ENCODE results near the gene CRYBG1.

DNA sequence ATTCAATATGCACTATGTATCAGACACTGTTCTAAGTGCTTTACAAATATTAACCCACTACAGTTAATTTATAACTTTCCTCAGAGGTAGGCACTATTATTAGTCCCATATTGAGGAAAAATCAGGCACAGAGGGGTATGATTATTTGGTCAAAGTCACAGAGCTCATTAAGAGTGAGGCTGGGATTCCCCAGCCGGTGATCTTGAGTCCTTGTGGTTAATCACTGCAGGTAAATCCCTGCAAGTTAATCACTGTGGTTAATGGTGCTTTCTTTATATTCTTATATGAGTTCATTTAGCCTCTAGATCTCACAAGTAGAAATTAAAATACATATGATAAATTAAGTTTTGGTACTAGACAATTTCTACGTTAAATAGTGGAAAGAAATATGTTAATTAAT, 9.2 kb downstream of the CRYBG1 start:
- TF ChIP-seq, protein P1, sequence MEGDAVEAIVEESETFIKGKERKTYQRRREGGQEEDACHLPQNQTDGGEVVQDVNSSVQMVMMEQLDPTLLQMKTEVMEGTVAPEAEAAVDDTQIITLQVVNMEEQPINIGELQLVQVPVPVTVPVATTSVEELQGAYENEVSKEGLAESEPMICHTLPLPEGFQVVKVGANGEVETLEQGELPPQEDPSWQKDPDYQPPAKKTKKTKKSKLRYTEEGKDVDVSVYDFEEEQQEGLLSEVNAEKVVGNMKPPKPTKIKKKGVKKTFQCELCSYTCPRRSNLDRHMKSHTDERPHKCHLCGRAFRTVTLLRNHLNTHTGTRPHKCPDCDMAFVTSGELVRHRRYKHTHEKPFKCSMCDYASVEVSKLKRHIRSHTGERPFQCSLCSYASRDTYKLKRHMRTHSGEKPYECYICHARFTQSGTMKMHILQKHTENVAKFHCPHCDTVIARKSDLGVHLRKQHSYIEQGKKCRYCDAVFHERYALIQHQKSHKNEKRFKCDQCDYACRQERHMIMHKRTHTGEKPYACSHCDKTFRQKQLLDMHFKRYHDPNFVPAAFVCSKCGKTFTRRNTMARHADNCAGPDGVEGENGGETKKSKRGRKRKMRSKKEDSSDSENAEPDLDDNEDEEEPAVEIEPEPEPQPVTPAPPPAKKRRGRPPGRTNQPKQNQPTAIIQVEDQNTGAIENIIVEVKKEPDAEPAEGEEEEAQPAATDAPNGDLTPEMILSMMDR (conservative IDR thresholded peaks at IDR 0.05 in 1 of 2, IDR thresholded peaks at IDR 0.05 in 1 of 2; ENCODE audit: extremely low read depth in 1 of 2, insufficient read depth in 1 of 2, low read depth in 1 of 2, low read length in 2 of 2): no peak
- no peak for TF ChIP-seq EZH2 (IDR thresholded peaks at IDR 0.05; ENCODE audit: borderline replicate concordance, low read length)

Data from mammary epithelial cell (primary cell).